Bronchial epithelial cell (primary cell): Measurements from ENCODE around the gene NUP107. TPM values are rescaled to one million over a fixed set of nuclear protein-coding genes. Genes with fewer than 3 reads are reported as not detected.

Source experiments
- DNase-seq: peaks from one replicate; pipeline ENCODE4 v3.0.0-alpha.2; 2010; ENCODE audit warnings: low read depth
- FAIRE-seq: peaks from 2 replicates; lab custom pipeline; 2011; peaks lifted over from hg19 to GRCh38; lab: Jason Lieb, UNC
- H3K27me3 ChIP-seq: 2 replicates; pipeline ENCODE4 v1.5.1; 2011; ENCODE audit warnings: low read length; ENCODE audit not compliant: control insufficient read depth, insufficient read depth
- H3K36me3 ChIP-seq: 2 replicates; pipeline ENCODE4 v1.5.1; 2011; ENCODE audit warnings: low read length; ENCODE audit not compliant: control insufficient read depth, insufficient read depth
- H3K4me3 ChIP-seq: 2 replicates; pipeline ENCODE4 v1.5.1; 2011; ENCODE audit warnings: mild to moderate bottlenecking, low read depth, low read length, control low read depth
- total RNA-seq: library from RNA; depleted of rRNA; stranded (reverse); fragments of >200 nt; gene quantifications from 2 replicates; pipeline ENCODE4 v1.2.1, GENCODE V29; 2014
- TF ChIP-seq, protein P1 (sequence below): IDR thresholded peaks from 2 replicates; pipeline ENCODE4 v1.5.1; 2011; ENCODE audit warnings: mild to moderate bottlenecking, moderate library complexity, low read length, control low read depth, inconsistent platforms; ENCODE audit not compliant: insufficient read depth, severe bottlenecking

The NUP107 gene
- total RNA-seq, 1 donor from 2014 or later: 28.7 TPM

- Histone ChIP-seq H3K4me3 (no peak overlapping the region), H3K36me3 (no peaks in the 10 kb centered on the region), H3K27me3 (no peaks in the 10 kb centered on the region)
- TF ChIP-seq, protein P1, sequence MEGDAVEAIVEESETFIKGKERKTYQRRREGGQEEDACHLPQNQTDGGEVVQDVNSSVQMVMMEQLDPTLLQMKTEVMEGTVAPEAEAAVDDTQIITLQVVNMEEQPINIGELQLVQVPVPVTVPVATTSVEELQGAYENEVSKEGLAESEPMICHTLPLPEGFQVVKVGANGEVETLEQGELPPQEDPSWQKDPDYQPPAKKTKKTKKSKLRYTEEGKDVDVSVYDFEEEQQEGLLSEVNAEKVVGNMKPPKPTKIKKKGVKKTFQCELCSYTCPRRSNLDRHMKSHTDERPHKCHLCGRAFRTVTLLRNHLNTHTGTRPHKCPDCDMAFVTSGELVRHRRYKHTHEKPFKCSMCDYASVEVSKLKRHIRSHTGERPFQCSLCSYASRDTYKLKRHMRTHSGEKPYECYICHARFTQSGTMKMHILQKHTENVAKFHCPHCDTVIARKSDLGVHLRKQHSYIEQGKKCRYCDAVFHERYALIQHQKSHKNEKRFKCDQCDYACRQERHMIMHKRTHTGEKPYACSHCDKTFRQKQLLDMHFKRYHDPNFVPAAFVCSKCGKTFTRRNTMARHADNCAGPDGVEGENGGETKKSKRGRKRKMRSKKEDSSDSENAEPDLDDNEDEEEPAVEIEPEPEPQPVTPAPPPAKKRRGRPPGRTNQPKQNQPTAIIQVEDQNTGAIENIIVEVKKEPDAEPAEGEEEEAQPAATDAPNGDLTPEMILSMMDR: no peak
- FAIRE-seq (no peak), DNase-seq (no peak)
Measured at GRCh38 chr12:68790081-68790951, 103.5 kb downstream of the NUP107 start.

GRCh38 chr12:68790952-68791234 lies 104.1 kb downstream of the NUP107 start:
- Histone ChIP-seq H3K36me3 (no peaks in the 10 kb centered on the region), H3K27me3 (no peaks in the 10 kb centered on the region), H3K4me3 (no peak overlapping the region)
- FAIRE-seq: no peak
- TF ChIP-seq, protein P1: no peak
- DNase-seq: no peak

DNA sequence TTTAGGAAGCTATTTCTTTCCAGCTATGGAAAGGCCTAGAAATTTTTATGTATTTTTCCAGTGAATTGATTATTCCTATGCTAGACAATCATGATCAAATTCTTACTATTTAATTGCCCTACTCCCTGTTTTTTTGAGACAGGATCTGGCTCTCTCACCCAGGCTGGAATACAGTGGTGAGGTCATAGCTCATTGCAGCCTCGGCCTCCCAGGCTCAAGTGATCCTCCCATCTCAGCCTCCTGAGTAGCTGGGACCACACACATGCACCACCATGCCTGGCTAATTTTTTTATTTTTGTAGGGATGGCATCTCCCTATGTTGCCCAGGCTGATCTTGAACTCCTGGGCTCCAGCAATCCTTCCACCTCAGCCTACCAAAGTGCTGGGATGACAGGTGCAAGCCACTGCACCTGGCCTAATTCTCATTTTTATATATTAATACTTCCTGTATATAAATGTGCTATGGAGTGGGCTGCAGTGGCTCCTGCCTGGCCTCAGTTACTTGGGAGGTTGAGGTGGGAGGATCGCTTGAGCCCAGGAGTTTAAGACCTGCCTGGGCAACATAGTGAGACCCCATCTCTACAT lies 105.2 kb downstream of the NUP107 start:
- TF ChIP-seq, protein P1: no peak
- DNase-seq (no peak), FAIRE-seq (no peak)
- H3K36me3 ChIP-seq: no peaks in the 10 kb centered on the region
- H3K27me3 ChIP-seq: no peaks in the 10 kb centered on the region
- no peak overlapping the region for H3K4me3 ChIP-seq

DNA sequence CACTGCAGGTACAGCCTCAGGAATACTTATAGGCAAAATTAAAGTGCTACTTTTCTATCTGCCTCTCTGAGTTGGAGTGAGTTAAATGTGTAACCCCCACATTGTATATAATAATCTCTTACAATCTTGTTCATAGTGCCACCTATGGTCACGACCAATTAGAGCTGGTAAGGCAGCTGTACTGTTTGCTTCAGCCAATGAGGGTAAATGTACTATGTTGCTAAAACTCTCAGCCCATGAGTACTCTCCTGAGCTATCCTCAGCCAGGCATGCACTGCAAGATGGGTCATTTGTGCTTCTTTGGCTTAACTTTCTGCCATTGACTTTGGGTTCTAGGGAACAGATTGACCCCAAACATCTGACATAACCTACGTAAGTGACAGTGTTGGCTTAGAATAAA lies 106.2 kb downstream of the NUP107 start:
- Histone ChIP-seq H3K4me3 (no peak overlapping the region), H3K36me3 (no peaks in the 10 kb centered on the region), H3K27me3 (no peaks in the 10 kb centered on the region)
- DNase-seq (peak; percentile 76), FAIRE-seq (no peak)
- TF ChIP-seq, protein P1: no peak

- no peaks in the 10 kb centered on the region for H3K36me3 ChIP-seq
- no peak overlapping the region for H3K4me3 ChIP-seq
- FAIRE-seq (no peak), DNase-seq (no peak)
- no peaks in the 10 kb centered on the region for H3K27me3 ChIP-seq
- TF ChIP-seq, protein P1: no peak
Measured at GRCh38 chr12:68793436-68793835, 106.7 kb downstream of the NUP107 start.
